NCI-H82 treated with DMSO at 0.1 percent for 48 hours (cell line): ENCODE measurements around the gene AGO1.
"Not testable (repeated sequence)": the region's sequence is repeated elsewhere in the genome, so short reads cannot be mapped to it uniquely, and the experiment has no call there.

Experiments used
- DNase-seq: peaks from one replicate; lab custom pipeline; 2025; ENCODE audit not compliant: unreplicated experiment; lab: John Stamatoyannopoulos, UW

AGO1 gene

GRCh38 chr1:35869245-35869950, 13.6 kb upstream of the AGO1 start:
- not testable (repeated sequence) for DNase-seq

DNA sequence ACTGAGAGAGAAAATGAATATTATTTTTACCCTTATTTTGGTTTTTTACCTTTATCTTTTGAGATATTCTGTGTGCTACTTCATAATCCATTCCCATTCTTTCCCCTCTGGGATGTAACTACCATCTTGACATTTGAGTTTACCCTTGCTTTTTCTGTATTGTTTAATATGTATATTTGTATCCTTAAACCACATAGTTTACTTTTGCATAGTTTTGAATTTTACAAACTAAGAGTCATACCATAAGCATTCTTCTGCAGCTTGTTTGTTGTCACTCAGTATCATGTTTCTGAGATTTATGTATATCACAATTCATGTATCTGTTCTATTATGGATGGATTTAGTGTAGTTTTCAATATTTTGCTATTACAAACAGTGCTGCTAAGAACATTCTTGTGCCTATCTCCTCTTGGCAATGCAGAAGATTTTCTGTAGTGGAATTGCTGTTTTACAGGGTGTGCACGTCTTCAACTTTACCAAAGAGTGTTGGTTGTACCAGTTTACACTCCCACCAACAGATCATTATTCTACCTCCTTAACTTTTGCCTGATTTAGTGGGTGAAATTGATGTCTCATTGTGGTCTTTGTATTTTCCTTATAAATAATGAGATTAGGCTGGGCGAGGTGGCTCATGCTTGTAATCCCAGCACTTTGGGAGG, 12.2 kb upstream of the AGO1 start:
- DNase-seq = no peak

DNA sequence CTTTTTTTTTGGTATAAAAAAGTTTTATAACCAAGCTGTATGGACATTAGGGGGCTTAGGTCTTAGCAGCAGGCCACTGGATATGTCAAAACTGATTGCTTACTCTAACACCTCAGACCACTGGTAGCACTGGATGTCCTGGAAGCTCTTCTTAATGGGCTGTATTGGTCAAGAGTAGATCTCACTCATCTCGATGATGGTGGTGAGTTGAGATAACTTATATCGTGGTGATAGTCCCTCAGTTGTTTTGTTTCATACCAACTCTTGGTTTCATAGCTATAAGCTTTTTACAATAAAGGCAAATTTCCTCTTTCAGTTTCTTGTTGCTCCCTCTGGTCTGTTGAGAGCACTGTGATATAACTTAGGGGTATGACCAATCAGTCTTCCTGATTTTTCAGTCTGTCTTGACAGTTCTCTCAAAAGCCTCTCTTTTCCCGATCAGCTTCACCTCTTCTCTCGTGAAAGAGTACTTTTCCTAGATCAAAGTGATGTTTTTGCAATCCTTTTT, 9.7 kb upstream of the AGO1 start:
- no peak for DNase-seq

- DNase-seq = not testable (repeated sequence)
Observed at GRCh38 chr1:35874115-35874514, 8.9 kb upstream of the AGO1 start.

DNA sequence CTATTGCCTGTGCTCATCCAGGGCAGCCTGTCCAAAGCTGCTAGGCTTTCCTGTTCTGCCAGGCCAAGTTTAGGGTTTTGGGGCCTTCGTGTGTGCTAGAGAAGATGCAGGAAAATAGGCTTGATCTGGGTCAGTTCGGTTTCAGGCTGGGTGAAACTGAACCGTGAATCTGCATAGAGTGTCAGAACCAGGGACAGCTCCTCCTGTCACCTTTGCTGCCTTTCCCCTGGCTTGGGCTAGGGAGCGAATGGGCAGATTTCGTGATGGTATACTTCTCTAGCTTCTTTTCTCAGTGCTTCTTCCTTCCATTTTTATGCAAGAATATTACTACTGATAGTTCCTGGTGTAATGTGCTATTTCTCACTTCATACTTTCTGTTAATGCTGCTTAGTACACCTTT, 6.0 kb upstream of the AGO1 start:
- DNase-seq = no peak

- DNase-seq = no peak
Observed at GRCh38 chr1:35881850-35882273, 1.1 kb upstream of the AGO1 start.

- DNase-seq = no peak
Observed at GRCh38 chr1:35882586-35882944, 444 bp upstream of the AGO1 start.

DNA sequence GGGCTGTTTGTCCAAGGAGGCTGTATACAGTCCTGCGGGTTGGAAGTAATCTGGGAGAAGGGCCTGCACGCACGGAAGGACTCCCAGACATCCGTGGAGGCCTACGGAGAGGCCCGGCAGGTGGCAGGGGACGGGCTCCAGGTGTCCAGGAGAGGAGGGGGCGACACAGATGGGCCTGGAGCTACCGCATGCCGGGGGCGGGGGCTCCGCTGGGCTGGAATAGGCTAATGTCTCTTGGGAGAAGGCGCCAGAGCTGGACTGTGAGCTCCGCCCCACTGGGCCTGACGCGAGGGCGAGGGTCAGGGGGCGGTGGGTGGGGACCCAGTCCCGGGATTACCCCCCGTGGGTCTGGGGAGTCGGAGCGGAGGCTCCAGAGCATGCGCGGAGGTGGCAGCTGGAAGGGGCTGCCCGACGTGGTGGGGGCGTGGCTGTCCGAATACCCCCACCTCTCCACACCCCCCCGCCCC, 659 bp downstream of the AGO1 start:
- DNase-seq = peak; percentile 62

- peak; percentile 11 for DNase-seq
Observed at GRCh38 chr1:35884934-35885333, 1.9 kb downstream of the AGO1 start.

DNA sequence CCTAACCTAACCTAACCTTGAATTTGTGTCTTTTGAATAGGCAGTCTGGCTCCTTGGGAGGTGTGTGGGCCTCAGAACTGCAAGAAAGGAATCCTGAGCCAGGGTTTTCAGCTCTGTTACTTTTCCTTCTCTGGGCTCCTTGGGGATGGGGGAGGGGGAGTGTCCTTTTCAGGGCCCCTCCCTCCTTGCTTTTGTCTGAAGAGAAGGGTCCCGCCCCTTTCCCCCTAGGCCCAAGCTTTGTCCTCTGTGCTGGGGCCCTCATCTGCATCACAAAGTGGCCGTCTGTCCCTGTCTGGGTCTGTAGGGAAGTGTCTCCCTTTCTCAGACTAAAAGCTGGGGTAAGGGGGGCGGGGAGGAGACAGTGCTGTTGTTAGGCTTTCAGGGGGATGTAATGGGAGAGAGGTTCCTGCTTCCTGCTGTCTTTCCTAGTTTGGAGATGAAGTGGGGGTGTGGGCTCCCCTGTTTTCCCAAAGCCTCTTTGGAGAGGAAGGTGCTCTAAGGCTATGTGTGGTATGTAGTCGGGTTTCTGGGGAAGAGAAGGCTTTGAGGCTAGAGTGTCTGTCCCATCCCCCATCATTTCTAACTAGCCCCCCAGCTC, 3.1 kb downstream of the AGO1 start:
- peak; percentile 31 for DNase-seq

- DNase-seq = peak; percentile 49
Observed at GRCh38 chr1:35886577-35887431, 3.8 kb downstream of the AGO1 start.

GRCh38 chr1:35887508-35887907, 4.5 kb downstream of the AGO1 start:
- DNase-seq = no peak

GRCh38 chr1:35888255-35888654, 5.2 kb downstream of the AGO1 start:
- DNase-seq = no peak

DNA sequence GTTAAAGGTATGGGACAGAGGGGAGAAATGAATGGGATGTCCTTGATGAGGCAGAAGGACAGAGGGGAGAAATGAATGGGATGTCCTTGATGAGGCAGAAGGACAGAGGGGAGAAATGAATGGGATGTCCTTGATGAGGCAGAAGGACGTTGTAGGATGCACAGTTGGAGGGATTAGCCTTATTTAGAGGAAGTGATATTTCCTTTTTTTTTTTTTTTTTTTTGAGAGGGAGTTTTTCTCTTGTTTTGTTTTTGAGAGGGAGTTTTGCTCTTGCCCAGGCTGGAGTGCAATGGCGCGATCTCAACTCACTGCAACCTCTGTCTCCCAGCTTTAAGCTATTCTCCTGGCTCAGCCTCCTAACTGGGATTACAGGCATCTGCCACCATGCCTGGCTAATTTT, 6.0 kb downstream of the AGO1 start:
- not testable (repeated sequence) for DNase-seq

DNA sequence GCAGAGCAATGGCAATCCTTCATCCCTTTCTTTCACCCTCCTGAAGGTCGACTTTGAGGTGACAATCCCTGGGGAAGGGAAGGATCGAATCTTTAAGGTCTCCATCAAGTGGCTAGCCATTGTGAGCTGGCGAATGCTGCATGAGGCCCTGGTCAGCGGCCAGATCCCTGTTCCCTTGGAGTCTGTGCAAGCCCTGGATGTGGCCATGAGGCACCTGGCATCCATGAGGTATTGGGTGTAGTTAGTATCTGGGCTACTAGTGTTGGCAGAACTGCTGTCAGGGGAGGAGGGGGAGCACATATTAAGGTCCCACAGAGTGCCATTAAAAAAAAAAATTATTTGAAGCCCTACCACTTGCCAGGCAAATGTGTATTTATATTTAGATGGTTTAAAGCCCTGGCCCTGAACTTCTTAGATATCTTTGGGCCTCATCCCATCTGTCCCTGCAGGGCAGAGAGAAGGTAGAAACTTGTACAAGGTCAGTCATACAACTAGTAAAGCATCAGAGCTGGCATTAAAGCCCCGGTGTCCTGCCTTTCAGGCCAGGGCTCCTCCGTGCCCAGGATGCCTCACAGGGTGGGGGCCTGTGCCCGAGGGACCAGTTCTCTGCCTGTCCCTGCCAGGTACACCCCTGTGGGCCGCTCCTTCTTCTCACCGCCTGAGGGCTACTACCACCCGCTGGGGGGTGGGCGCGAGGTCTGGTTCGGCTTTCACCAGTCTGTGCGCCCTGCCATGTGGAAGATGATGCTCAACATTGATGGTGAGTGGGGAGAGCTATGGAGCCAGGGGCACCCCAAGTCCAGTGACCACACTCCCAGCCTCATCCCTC, 10.3 kb downstream of the AGO1 start:
- DNase-seq = no peak

GRCh38 chr1:35894183-35894582, 11.2 kb downstream of the AGO1 start:
- no peak for DNase-seq

GRCh38 chr1:35894656-35895055, 11.6 kb downstream of the AGO1 start:
- DNase-seq = no peak

GRCh38 chr1:35899941-35900340, 16.9 kb downstream of the AGO1 start:
- DNase-seq = no peak

- DNase-seq = no peak
Observed at GRCh38 chr1:35901235-35901634, 18.2 kb downstream of the AGO1 start.

DNA sequence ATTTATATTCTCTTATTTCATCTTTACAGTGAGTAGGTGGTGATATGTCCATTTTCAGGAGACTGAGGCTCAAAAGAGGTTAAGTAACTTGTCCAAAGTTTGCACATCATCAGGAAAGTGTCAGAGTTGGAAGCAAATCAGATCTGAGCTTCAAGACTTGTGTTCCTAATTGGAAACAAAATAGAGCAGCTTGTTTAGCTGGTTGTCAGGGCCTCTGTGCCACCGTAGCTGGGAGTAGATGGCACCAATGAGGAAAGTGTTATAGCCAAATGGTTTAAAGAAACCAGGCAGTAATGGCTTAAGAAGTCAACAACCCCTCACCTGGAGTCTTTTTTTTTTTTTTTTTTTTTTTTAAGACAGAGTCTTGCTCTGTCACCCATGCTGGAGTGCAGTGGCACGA, 19.7 kb downstream of the AGO1 start:
- no peak for DNase-seq
